Measurements from ENCODE around the gene RGS9.
"Not testable (repeated sequence)": the region's sequence is repeated elsewhere in the genome, so short reads cannot be mapped to it uniquely, and the experiment has no call there.

Gene RGS9
- total RNA-seq, result 2.3 to 23.3 (median 4.5) reads per million in 9 experiments

DNA sequence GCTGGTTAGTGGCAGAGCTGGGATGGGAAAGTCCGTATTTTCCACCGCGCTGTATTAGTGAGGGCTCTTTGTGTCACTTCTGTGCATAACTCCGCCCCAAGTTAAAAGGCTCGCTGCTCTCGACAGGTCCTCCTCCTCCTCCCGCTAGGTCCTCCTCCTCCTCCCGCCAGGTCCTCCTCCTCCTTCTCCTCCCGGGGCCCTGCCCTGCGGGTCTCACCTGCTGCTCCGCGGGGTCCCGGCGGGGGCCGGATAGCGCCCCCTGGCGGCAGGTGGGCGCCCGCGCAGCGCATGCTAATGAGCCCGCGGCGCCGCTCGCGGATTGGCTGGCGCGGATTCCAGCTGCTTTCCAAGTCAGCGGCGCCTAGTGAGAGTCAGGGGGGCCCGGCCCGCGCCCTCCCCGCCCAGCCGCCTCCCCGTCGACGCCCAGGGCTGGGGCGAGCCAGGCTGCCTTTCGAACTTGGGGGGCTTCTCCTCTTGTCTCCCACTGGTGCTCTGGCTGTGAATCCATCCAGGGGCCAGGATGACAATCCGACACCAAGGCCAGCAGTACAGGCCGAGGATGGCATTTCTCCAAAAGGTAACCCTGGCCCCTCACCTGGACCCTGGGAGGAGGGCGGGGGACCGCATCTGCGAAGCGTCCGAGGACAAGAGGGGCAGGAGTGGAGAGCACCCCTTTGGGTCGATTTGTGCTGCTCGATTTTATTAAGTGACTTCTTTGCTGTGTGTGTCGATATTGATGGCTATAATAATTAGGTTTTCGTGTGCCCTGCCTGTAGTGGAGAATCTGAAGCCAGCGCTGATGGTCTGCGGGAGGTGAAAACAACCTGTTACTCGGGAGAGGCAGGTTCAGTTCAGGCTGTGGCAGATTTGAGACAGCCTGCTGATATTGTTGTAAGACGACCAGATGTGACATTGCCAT is at the start of gene RGS9:
RGS9 (plus strand) TSS at position 350 of the 919 bp plus-strand sequence; CDS start at position 521, 171 bp downstream.
- Mint-ChIP-seq H3K27ac (peak within 1 kb of the TSS; percentile 84 to 88), H3K9me3 (no peaks in the 10 kb centered on the region), H3K4me1 (ENCODE audit: low read depth in 2 of 2) (peaks cover 33 to 39% of the 10 kb centered on the region in 2 donors), H3K4me3 (peak within 1 kb of the TSS; percentile 65 to 92), H3K36me3 (ENCODE audit: insufficient read depth) (peaks cover 6% of the 10 kb centered on the region), H3K27me3 (no peaks in the 10 kb centered on the region)
- ATAC-seq (replicated peaks) (peak; percentile 98), DNase-seq (peak; percentile 86 to 89 (median 87))

DNA sequence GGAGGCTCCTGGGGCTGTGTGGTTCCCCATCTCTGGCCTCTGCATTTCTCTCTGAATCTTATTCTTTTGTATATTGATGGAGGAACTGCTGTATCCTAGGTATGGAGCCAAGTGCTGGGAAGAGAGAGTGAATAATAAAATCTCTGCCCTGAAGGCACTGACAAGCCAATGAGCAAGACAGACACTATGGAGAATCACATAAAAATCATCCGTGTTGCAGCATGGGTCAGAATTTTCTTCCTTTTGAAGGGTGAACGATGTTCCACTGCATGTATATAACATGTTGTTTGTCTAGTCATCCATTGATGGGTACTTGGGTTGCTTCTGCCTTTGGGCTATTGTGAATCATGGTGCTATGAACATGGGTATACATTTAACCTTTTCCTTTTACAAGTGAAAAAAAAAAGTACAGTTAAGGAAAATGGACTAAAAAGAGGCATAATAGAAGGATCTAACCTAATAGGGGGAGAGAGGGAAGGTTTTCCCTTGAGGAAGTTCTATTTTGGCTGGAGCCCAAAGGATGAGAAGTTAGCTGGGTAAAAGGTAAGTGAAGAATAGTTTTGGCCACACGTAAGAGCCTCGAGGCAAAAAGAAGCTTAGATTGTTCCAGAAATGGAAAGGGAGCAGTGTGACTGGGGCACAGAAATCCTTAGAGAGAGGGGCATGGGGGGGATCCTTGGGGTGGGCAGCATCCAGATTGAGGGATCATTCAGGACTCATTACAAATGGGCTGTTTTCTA is 48.4 kb upstream of the RGS9 start:
- Mint-ChIP-seq H3K27me3 (no peaks in the 10 kb centered on the region), H3K36me3 (ENCODE audit: insufficient read depth) (no peaks in the 10 kb centered on the region), H3K27ac (no peak overlapping the region), H3K9me3 (no peaks in the 10 kb centered on the region), H3K4me3 (no peak overlapping the region), H3K4me1 (ENCODE audit: low read depth in 2 of 2) (no peaks in the 10 kb centered on the region)
- no peak for ATAC-seq (replicated peaks)
- DNase-seq, result no peak

DNA sequence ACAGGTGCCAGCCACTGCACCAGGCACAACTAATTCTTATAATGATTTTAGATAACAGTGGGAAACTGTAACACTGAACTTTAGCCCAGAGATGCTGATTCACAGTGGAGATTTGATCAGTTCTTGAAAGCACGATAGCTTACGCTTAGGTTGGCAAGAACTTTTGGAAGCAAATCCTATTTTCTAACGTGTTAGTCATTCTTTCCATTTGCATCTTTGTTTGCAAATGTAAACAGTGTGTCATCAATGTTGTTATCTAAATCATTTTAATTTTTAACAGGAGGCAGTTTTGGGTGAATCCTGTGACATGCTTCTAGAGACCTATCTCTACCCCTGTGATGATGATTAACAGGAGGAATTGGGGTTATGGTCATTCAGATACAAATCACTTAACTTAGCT is 44.9 kb upstream of the RGS9 start:
- ATAC-seq (replicated peaks), result no peak
- no peaks in the 10 kb centered on the region for H3K9me3 Mint-ChIP-seq

DNA sequence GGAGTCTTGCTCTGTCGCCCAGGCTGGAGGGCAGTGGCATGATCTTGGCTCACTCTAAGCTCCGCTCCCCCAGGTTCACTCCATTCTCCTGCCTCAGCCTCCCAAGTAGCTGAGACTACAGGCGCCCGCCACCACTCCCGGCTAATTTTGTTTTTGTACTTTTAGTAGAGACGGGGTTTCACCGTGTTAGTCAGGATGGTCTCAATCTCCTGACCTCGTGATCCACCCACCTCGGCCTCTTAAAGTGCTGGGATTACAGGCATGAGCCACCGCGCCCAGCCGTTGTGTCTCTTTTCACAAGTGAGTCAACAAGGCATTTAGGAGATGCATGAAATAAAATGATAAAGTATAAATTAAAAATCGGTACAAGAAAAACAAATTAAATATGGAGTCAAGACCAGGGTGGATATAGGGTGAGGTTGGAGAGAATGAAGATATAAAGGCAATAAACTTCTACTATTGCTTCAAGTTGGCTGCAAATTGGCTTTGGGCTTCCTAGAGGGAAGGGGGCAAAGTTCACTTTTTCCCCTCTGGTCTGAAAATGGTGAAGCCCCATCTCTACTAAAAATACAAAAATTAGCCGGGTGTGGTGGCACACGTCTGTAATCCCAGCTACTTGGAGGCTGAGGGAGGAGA is 44.3 kb upstream of the RGS9 start:
- DNase-seq, H3K4me3 Mint-ChIP-seq: not testable (repeated sequence)
- H3K27ac Mint-ChIP-seq, result peak overlapping the region in 1 of 2 donors; percentile 38

More for the DNA sequence above, 44.9 kb upstream of the RGS9 start:
- peak overlapping the region in 1 of 2 donors; percentile 38 for H3K27ac Mint-ChIP-seq
- H3K4me3 Mint-ChIP-seq, result no peak overlapping the region
- no peaks in the 10 kb centered on the region for H3K36me3 Mint-ChIP-seq (ENCODE audit: insufficient read depth)
- peaks cover 4 to 5% of the 10 kb centered on the region in 2 donors for H3K4me1 Mint-ChIP-seq (ENCODE audit: low read depth in 2 of 2)
- no peak for DNase-seq
- H3K27me3 Mint-ChIP-seq, result no peaks in the 10 kb centered on the region

DNA sequence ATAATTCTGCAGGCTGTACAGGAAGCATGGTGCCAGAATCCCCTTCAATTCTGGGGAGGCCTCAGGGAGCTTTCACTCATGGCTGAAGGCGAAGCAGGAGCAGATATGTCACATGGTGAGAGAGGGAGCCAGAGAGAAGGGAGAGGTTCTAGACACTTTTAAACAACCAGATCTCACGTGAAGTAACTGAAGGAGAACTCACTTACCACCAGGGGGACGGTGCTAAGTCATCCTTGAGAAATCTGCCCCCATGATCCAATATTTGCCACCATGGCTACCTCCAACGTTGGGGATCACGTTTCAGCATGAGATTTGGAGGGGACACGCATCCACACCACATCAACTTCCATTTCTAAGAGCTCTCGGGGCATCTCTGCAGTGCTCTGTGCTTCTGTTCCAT is 43.2 kb upstream of the RGS9 start:
- Mint-ChIP-seq H3K27ac (no peak overlapping the region), H3K27me3 (no peaks in the 10 kb centered on the region), H3K4me3 (no peak overlapping the region), H3K36me3 (ENCODE audit: insufficient read depth) (no peaks in the 10 kb centered on the region), H3K4me1 (ENCODE audit: low read depth in 2 of 2) (peaks cover 4 to 5% of the 10 kb centered on the region in 2 donors), H3K9me3 (no peaks in the 10 kb centered on the region)
- ATAC-seq (replicated peaks) (no peak), DNase-seq (no peak)

More for the DNA sequence above, 44.3 kb upstream of the RGS9 start:
- H3K36me3 Mint-ChIP-seq (ENCODE audit: insufficient read depth); H3K9me3 Mint-ChIP-seq; H3K27me3 Mint-ChIP-seq; ATAC-seq (replicated peaks); H3K4me1 Mint-ChIP-seq (ENCODE audit: low read depth in 2 of 2): not testable (repeated sequence)

DNA sequence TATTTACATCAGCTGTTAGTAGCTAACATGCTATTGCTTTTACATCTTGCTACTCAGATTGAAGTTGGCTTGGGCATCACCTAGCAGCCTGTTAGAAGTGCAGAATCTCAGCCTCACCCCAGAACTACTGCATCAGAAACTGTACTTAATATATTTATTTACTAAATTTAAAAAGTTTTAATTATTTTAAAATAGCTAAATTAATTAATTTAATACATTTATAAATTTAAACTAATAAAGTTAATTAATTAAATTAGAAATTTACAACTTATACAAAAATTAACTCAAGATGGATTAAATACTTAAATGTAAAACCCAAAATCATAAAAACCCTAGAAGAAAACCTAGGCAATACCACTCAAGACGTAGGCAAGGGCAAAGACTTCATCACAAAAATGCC is 41.7 kb upstream of the RGS9 start:
- H3K27me3 Mint-ChIP-seq, result no peaks in the 10 kb centered on the region
- no peaks in the 10 kb centered on the region for H3K36me3 Mint-ChIP-seq (ENCODE audit: insufficient read depth)
- H3K9me3 Mint-ChIP-seq, result no peaks in the 10 kb centered on the region
- no peak overlapping the region for H3K4me3 Mint-ChIP-seq
- no peak overlapping the region for H3K27ac Mint-ChIP-seq
- no peak for ATAC-seq (replicated peaks)
- peaks cover 11 to 12% of the 10 kb centered on the region in 2 donors for H3K4me1 Mint-ChIP-seq (ENCODE audit: low read depth in 2 of 2)
- DNase-seq, result no peak

DNA sequence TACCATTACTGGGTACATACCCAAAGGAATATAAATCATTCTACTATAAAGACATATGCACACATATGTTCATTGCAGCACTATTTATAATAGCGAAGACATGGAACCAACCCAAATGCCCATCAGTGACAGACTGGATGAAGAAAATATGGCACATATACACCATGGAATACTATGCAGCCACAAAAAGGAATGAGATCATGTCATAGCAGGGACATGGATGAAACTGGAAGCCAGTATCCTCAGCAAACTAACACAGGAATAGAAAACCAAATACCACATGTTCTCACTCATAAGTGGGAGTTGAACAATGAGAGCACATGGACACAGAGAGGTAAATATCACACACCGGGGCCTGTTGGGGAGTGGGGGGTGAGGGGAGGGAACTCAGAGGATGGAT is 40.8 kb upstream of the RGS9 start:
- peaks cover 16 to 18% of the 10 kb centered on the region in 2 donors for H3K4me1 Mint-ChIP-seq (ENCODE audit: low read depth in 2 of 2)
- not testable (repeated sequence) for H3K36me3 Mint-ChIP-seq (ENCODE audit: insufficient read depth); DNase-seq; H3K27me3 Mint-ChIP-seq; H3K27ac Mint-ChIP-seq; H3K4me3 Mint-ChIP-seq; ATAC-seq (replicated peaks); H3K9me3 Mint-ChIP-seq

DNA sequence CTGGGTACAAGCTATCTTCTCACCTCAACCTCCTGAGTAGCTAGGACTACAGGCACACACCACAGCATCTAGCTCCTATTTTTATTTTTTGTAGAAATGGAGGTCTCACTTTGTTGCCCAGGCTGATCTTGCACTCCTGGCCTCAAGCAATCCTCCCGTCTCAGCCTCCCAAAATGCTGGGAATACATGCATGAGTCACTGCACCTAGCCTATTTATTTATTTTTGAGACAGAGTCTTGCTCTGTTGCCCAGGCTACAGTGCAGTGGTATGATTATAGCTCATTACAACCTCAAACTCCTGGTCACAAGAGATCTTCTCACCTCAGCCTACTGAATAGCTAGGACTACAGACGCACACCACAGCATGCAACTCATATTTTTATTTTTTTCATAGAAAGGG is 40.1 kb upstream of the RGS9 start:
- DNase-seq (no peak), ATAC-seq (replicated peaks) (no peak)
- H3K4me3 Mint-ChIP-seq, result no peak overlapping the region
- H3K36me3 Mint-ChIP-seq (ENCODE audit: insufficient read depth), result no peaks in the 10 kb centered on the region
- no peak overlapping the region for H3K27ac Mint-ChIP-seq
- H3K4me1 Mint-ChIP-seq (ENCODE audit: low read depth in 2 of 2), result peaks cover 16 to 18% of the 10 kb centered on the region in 2 donors
- H3K27me3 Mint-ChIP-seq, result no peaks in the 10 kb centered on the region
- no peaks in the 10 kb centered on the region for H3K9me3 Mint-ChIP-seq

DNA sequence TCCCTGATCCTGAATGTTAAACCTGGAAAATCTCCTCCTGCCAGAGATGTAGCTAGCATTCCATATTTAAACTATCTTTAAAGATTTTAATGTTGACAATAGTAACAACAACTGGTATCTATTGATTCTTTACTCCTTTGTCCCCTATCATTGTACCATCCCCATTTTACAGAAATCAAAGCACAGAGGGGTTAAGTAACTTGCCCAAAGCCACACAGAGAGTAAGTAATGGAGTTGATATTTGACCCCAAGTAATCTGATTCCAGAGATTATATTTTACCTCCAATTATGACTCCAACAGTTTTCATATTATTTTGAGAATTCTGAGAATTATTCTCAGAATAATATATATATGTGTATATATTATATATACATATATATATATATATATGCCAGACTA is 37.7 kb upstream of the RGS9 start:
- Mint-ChIP-seq H3K27ac (peak overlapping the region; percentile 92 to 93), H3K27me3 (no peaks in the 10 kb centered on the region), H3K4me3 (peak overlapping the region; percentile 80 to 84), H3K9me3 (no peaks in the 10 kb centered on the region), H3K36me3 (ENCODE audit: insufficient read depth) (no peaks in the 10 kb centered on the region), H3K4me1 (ENCODE audit: low read depth in 2 of 2) (peaks cover 16 to 21% of the 10 kb centered on the region in 2 donors)
- no peak for DNase-seq
- no peak for ATAC-seq (replicated peaks)

DNA sequence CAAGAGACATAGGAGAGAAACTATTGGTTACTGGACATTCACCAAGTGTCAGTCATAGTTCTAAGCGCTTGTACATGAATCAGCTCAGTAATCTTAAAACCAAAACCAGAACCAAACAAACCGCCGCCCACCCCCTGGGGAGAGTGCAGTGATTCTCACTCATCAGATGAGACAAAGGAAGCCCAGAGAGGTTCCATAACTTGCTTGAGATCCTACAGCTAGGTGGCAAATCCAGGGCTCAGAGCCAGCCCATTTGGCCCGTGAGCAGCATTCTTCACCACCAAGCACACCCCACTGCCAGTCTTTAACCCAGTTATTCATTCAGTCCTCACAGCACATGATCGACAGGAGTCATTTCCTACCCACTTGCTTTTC is 37.2 kb upstream of the RGS9 start:
- no peaks in the 10 kb centered on the region for H3K36me3 Mint-ChIP-seq (ENCODE audit: insufficient read depth)
- no peaks in the 10 kb centered on the region for H3K27me3 Mint-ChIP-seq
- ATAC-seq (replicated peaks), result peak; percentile 70
- H3K4me1 Mint-ChIP-seq (ENCODE audit: low read depth in 2 of 2), result peaks cover 16 to 21% of the 10 kb centered on the region in 2 donors
- peak; percentile 36 to 41 (median 41) for DNase-seq
- no peaks in the 10 kb centered on the region for H3K9me3 Mint-ChIP-seq
- peak overlapping the region; percentile 80 to 84 for H3K4me3 Mint-ChIP-seq
- H3K27ac Mint-ChIP-seq, result peak overlapping the region; percentile 92 to 93

DNA sequence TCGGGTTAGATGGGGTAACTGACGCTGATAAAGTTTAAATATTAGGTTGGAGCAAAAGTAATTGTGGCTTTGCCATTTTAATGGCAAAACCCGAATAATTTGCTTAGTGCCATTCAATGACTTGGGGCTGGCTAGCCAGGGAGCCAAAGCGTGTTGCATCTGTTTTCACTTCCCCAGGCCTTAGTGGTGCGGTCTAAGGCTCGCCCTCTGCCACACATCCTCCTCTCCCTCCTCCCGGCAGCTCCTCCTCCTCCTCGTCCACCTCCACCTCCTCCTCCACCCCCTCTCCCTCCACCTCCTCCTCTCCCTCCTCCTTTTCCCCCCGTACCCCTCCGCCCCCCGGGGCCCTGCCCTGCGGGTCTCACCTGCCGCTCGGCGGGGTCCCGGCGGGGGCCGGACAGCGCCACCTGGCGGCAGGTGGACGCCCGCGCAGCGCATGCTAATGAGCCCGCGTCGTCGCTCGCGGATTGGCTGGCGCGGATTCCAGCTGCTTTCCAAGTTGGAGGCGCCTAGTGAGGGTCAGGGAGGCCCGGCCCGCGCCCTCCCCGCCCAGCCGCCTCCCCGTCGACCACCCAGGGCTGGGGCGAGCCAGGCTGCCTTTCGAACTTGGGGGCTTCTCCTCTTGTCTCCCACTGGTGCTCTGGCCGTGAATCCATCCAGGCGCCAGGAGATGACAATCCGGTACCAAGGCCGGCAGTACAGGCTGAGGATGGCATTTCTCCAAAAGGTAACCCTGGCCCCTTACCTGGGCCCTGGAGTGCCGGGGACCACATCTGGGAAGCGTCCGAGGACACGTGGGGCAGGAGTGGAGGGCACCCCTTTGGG is 36.6 kb upstream of the RGS9 start:
- H3K4me3 Mint-ChIP-seq, result peak overlapping the region; percentile 80 to 84
- DNase-seq (peak; percentile 76 to 83 (median 79)), ATAC-seq (replicated peaks) (peak; percentile 82)
- no peaks in the 10 kb centered on the region for H3K27me3 Mint-ChIP-seq
- H3K9me3 Mint-ChIP-seq, result no peaks in the 10 kb centered on the region
- no peaks in the 10 kb centered on the region for H3K36me3 Mint-ChIP-seq (ENCODE audit: insufficient read depth)
- H3K4me1 Mint-ChIP-seq (ENCODE audit: low read depth in 2 of 2), result peaks cover 16 to 21% of the 10 kb centered on the region in 2 donors
- peak overlapping the region; percentile 92 to 93 for H3K27ac Mint-ChIP-seq

DNA sequence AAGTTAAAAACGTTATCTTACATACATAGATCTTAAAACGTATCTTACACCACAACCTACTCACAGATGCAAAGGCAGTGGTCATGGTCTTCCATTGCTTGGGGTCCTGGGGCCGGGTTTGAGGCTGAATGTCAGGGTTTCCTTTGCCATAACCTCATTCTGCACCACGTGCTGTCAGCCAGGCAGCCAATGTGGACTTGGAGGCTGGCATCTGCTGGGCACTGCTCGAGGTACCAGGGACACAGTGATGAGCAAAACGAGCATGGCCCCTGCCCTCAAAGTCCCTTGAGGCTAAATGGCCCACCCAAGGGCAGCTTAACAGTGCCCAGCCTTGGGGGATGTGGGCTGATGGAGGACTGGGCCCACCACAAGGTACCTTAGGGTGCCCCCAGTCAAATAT is 35.8 kb upstream of the RGS9 start:
- Mint-ChIP-seq H3K4me3 (peak overlapping the region; percentile 80 to 84), H3K36me3 (ENCODE audit: insufficient read depth) (no peaks in the 10 kb centered on the region), H3K27me3 (no peaks in the 10 kb centered on the region), H3K9me3 (no peaks in the 10 kb centered on the region), H3K4me1 (ENCODE audit: low read depth in 2 of 2) (peaks cover 12 to 16% of the 10 kb centered on the region in 2 donors), H3K27ac (peak overlapping the region in 1 of 2 donors; percentile 92)
- DNase-seq (no peak), ATAC-seq (replicated peaks) (no peak)

Data from effector memory CD8-positive, alpha-beta T cell (primary cell).